Central memory CD4-positive, alpha-beta T cell (primary cell): Measurements from ENCODE around the gene APOA5.
"Not testable (repeated sequence)": the region's sequence is repeated elsewhere in the genome, so short reads cannot be mapped to it uniquely, and the experiment has no call there.

Experiments
- DNase-seq: peaks from one replicate; pipeline ENCODE4 v3.0.0; 2022

The APOA5 gene

DNA sequence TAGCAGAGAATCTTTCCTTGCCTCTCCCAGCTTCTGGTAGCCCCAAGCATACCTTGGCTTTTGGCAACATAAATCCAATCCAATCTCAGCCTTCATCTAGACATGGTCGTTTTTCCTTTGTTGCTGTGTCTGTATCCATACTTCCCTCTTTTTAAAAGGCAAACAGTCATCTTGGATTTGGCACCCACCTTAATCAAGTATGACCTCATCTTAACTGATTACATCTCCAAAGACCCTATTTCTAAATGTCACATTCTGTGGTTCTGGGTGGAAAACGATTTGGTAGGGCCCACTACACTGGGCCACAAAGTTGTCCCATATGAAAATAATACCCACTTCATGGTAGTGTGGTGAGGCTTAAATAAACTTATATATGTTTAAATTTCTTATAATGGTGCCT lies 19.7 kb downstream of the APOA5 start:
- DNase-seq: no peak

DNA sequence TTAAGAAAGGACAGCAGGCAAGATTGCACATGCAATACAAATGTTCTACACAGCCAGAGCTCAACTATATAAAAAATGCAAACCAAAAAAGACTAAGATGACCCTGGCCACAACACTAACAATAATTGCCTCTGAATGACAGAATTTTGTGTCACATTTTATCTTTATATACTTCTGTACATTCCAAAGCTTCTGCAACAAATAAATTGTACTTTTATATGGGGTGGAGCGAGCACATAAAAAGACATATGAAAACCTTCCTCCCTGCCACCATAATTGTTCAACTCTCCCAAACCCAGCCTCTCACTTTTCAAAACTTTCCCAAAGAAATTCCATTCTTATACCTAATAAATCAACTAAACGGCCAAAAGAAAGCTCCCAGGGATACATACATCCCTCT lies 29.5 kb downstream of the APOA5 start:
- no peak for DNase-seq

DNA sequence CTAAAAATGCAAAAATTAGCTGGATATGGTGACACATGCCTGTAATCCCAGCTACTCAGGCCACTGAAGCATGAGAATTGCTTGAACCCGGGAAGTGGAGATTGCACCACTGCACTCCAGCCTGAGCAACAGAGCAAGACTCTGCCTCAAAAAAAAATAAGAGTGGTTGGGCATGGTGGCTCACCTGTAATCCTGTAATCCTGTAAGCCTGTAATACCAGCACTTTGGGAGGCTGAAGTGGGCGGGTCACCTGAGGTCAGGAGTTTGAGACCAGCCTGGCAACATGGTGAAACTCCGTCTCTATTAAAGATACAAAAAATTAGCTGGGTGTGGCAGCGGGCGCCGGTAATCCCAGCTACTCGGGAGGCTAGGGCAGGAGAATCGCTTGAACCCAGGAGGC lies 35.6 kb downstream of the APOA5 start:
- DNase-seq: not testable (repeated sequence)

DNA sequence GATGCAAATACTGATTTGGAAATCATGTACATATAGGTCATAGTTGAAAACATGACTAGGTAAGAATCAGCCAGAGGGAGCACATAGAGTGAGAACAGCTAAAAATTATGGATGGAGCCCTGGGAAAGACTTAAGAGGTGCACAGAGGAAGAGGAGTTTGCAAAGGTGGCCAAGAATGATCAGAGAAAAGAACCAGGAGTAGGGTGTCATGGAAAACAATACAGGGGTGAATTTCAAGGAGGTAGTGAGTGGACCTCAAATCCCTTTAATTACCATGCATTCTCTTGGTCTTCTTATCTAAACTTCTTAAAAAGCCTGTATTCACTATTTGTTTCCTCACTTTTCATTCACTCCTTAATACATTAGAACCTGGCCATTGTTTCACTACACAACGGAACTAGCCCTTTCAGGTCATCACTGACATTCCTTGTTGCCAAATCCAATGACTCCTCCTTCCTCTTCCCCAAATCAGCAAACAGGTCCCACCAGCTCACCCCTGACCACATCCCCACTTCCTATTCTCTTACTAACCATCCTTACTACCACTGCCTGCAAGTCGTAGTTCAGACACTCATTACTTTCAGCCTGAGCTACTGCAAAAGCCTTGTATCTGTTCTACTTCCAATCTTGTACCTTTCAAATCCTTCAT lies 41.5 kb downstream of the APOA5 start:
- no peak for DNase-seq

DNA sequence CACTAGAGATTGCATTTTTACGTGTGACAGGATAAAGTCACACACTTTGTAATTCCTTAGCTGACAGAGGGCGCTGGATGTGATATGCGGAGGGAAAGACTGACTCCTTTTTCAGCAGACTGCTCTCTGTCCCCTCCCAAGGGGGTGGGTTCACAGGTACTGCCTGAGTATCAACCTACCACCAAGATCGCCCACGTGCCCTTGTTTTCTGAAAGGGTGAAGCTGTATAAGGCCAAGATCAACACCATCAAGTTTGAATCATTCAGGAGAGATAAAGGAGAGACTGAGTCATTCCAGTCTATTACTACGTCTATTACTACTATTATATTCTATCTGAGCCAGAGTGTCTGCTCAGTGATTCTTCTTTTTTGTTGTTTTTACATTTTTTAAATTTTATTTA lies 49.6 kb downstream of the APOA5 start:
- DNase-seq: no peak

DNA sequence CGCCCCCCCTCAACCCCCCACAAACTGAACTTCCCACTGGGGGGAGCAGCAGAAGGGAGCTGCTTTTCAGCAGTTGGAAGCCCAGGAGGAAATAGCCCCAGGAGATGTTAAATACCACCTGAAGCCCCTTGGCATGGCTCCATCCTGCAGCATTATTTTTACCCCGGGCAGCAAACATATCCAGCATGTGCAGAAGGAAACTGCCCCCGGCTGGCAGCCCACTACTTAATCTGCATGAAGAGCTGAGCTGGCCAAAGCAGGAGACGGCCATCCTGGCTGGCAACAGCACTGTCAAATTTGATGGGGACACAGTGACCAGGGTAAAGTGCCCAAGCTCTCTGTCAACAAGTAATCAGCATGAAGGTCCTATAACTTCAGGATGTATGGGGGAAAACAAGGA lies 50.9 kb downstream of the APOA5 start:
- DNase-seq: no peak
